Middle frontal gyrus (tissue), 1 donor: ENCODE results near the gene TAPBPL.
"Not testable (repeated sequence)": the region's sequence is repeated elsewhere in the genome, so short reads cannot be mapped to it uniquely, and the experiment has no call there.

Experiments
- DNase-seq: peaks from one replicate; pipeline ENCODE4 v3.0.0-alpha.2; 2015; ENCODE audit warnings: low spot score; ENCODE audit errors: extremely low spot score

TAPBPL gene

GRCh38 chr12:6462234-6462995 is 10.6 kb downstream of the TAPBPL start:
- DNase-seq = no peak

GRCh38 chr12:6463216-6463615 is 11.4 kb downstream of the TAPBPL start:
- DNase-seq = no peak

- no peak for DNase-seq
Measured at GRCh38 chr12:6463858-6464257, 12.0 kb downstream of the TAPBPL start.

GRCh38 chr12:6464531-6464930 is 12.7 kb downstream of the TAPBPL start:
- no peak for DNase-seq

- peak; percentile 42 for DNase-seq
Measured at GRCh38 chr12:6465467-6466183, 13.8 kb downstream of the TAPBPL start.

GRCh38 chr12:6466184-6466573 is 14.3 kb downstream of the TAPBPL start:
- DNase-seq = no peak

- DNase-seq = not testable (repeated sequence)
Measured at GRCh38 chr12:6466751-6467150, 14.9 kb downstream of the TAPBPL start.

GRCh38 chr12:6467571-6468282 is 15.9 kb downstream of the TAPBPL start:
- not testable (repeated sequence) for DNase-seq

- DNase-seq = no peak
Measured at GRCh38 chr12:6468283-6468575, 16.4 kb downstream of the TAPBPL start.

- no peak for DNase-seq
Measured at GRCh38 chr12:6469092-6469491, 17.2 kb downstream of the TAPBPL start.

- DNase-seq = no peak
Measured at GRCh38 chr12:6469609-6470374, 17.9 kb downstream of the TAPBPL start.

- DNase-seq = peak; percentile 93
Measured at GRCh38 chr12:6470375-6471163, 18.7 kb downstream of the TAPBPL start, which contains the start of gene VAMP1. Gene VAMP1 (minus strand): TSS chr12:6470677. CDS start chr12:6470531, 146 bp downstream.

GRCh38 chr12:6471989-6472360 is 20.1 kb downstream of the TAPBPL start:
- DNase-seq = no peak

GRCh38 chr12:6472491-6472890 is 20.6 kb downstream of the TAPBPL start:
- DNase-seq = no peak

- not testable (repeated sequence) for DNase-seq
Measured at GRCh38 chr12:6475233-6475975, 23.6 kb downstream of the TAPBPL start.

- no peak for DNase-seq
Measured at GRCh38 chr12:6476489-6476888, 24.6 kb downstream of the TAPBPL start.

GRCh38 chr12:6477601-6478377 is 25.9 kb downstream of the TAPBPL start:
- DNase-seq = not testable (repeated sequence)

- DNase-seq = no peak
Measured at GRCh38 chr12:6478416-6478815, 26.6 kb downstream of the TAPBPL start.

GRCh38 chr12:6488240-6488639 is 36.4 kb downstream of the TAPBPL start:
- no peak for DNase-seq
